ENCODE data around the gene KCNH5. TPM values are rescaled to one million over a fixed set of nuclear protein-coding genes. Genes with fewer than 3 reads are reported as not detected.

Gene KCNH5
- total RNA-seq, 1 donor from 2014 or later = 2.4 TPM

- no peak overlapping the region for H3K27ac ChIP-seq (ENCODE audit: low read depth, low read length)
- H4K20me1 ChIP-seq (ENCODE audit: insufficient read depth, low read length) = no peaks in the 10 kb centered on the region
- H3K27me3 Mint-ChIP-seq (ENCODE audit: low read depth, unreplicated experiment) = peaks cover 3% of the 10 kb centered on the region
- no peaks in the 10 kb centered on the region for H3K79me2 ChIP-seq (ENCODE audit: insufficient read depth, low read length)
- no peaks in the 10 kb centered on the region for H3K27me3 ChIP-seq (ENCODE audit: insufficient read depth, low read length)
- TF ChIP-seq CTCF (IDR thresholded peaks at IDR 0.05; ENCODE audit: insufficient read depth, low read depth, low read length) (no peak), EZH2 (IDR thresholded peaks at IDR 0.05; ENCODE audit: insufficient read depth, low read length) (no peak)
- no peak overlapping the region for H3K27ac Mint-ChIP-seq (ENCODE audit: unreplicated experiment)
- peak; percentile 5 for DNase-seq (ENCODE audit: low read depth)
- FAIRE-seq = no peak
- no peaks in the 10 kb centered on the region for H3K4me1 Mint-ChIP-seq (ENCODE audit: low read depth, unreplicated experiment)
- H3K9me3 Mint-ChIP-seq (ENCODE audit: unreplicated experiment) = peaks cover 8% of the 10 kb centered on the region
- H3K9me3 ChIP-seq (ENCODE audit: insufficient read depth, low read depth, low read length) = no peaks in the 10 kb centered on the region
- H3K36me3 Mint-ChIP-seq (ENCODE audit: low read depth, unreplicated experiment) = no peaks in the 10 kb centered on the region
- no peak overlapping the region for H2AFZ ChIP-seq (ENCODE audit: low read depth, low read length)
- H3K9ac ChIP-seq (ENCODE audit: low read length) = no peak overlapping the region
- no peak overlapping the region for H3K4me3 ChIP-seq (ENCODE audit: insufficient read depth, low read depth, low read length)
- no peak overlapping the region for H3K4me3 Mint-ChIP-seq (ENCODE audit: unreplicated experiment)
- H3K4me2 ChIP-seq (ENCODE audit: low read length) = no peak overlapping the region
- no peaks in the 10 kb centered on the region for H3K4me1 ChIP-seq (ENCODE audit: insufficient read depth, low read length)
- H3K36me3 ChIP-seq (ENCODE audit: insufficient read depth, low read length) = no peaks in the 10 kb centered on the region
Observed at GRCh38 chr14:62776300-62776699, 269.0 kb downstream of the KCNH5 start.

GRCh38 chr14:62768753-62769152, 276.5 kb downstream of the KCNH5 start:
- FAIRE-seq = no peak
- Mint-ChIP-seq H3K9me3 (ENCODE audit: unreplicated experiment) (no peaks in the 10 kb centered on the region), H3K4me3 (ENCODE audit: unreplicated experiment) (no peak overlapping the region), H3K4me1 (ENCODE audit: low read depth, unreplicated experiment) (no peaks in the 10 kb centered on the region), H3K36me3 (ENCODE audit: low read depth, unreplicated experiment) (no peaks in the 10 kb centered on the region), H3K27me3 (ENCODE audit: low read depth, unreplicated experiment) (no peaks in the 10 kb centered on the region), H3K27ac (ENCODE audit: unreplicated experiment) (no peak overlapping the region)
- Histone ChIP-seq H3K4me2 (ENCODE audit: low read length) (no peak overlapping the region), H3K27ac (ENCODE audit: low read depth, low read length) (no peak overlapping the region), H3K9me3 (ENCODE audit: insufficient read depth, low read depth, low read length) (no peaks in the 10 kb centered on the region), H3K4me1 (ENCODE audit: insufficient read depth, low read length) (no peaks in the 10 kb centered on the region), H2AFZ (ENCODE audit: low read depth, low read length) (no peak overlapping the region), H3K9ac (ENCODE audit: low read length) (no peak overlapping the region), H3K27me3 (ENCODE audit: insufficient read depth, low read length) (no peaks in the 10 kb centered on the region), H3K4me3 (ENCODE audit: insufficient read depth, low read depth, low read length) (no peak overlapping the region), H4K20me1 (ENCODE audit: insufficient read depth, low read length) (no peaks in the 10 kb centered on the region), H3K79me2 (ENCODE audit: insufficient read depth, low read length) (no peaks in the 10 kb centered on the region), H3K36me3 (ENCODE audit: insufficient read depth, low read length) (no peaks in the 10 kb centered on the region)
- DNase-seq (ENCODE audit: low read depth) = no peak
- TF ChIP-seq EZH2 (IDR thresholded peaks at IDR 0.05; ENCODE audit: insufficient read depth, low read length) = no peak
- TF ChIP-seq CTCF (IDR thresholded peaks at IDR 0.05; ENCODE audit: insufficient read depth, low read depth, low read length) = no peak

GRCh38 chr14:62763951-62764350, 281.3 kb downstream of the KCNH5 start:
- Mint-ChIP-seq H3K36me3 (ENCODE audit: low read depth, unreplicated experiment) (no peaks in the 10 kb centered on the region), H3K4me1 (ENCODE audit: low read depth, unreplicated experiment) (no peaks in the 10 kb centered on the region), H3K4me3 (ENCODE audit: unreplicated experiment) (no peak overlapping the region), H3K27me3 (ENCODE audit: low read depth, unreplicated experiment) (no peaks in the 10 kb centered on the region), H3K27ac (ENCODE audit: unreplicated experiment) (no peak overlapping the region), H3K9me3 (ENCODE audit: unreplicated experiment) (peaks cover 2% of the 10 kb centered on the region)
- Histone ChIP-seq H3K9me3 (ENCODE audit: insufficient read depth, low read depth, low read length) (no peaks in the 10 kb centered on the region), H3K79me2 (ENCODE audit: insufficient read depth, low read length) (no peaks in the 10 kb centered on the region), H3K27me3 (ENCODE audit: insufficient read depth, low read length) (no peaks in the 10 kb centered on the region), H3K27ac (ENCODE audit: low read depth, low read length) (no peak overlapping the region), H3K36me3 (ENCODE audit: insufficient read depth, low read length) (no peaks in the 10 kb centered on the region), H3K4me1 (ENCODE audit: insufficient read depth, low read length) (no peaks in the 10 kb centered on the region), H3K9ac (ENCODE audit: low read length) (no peak overlapping the region), H4K20me1 (ENCODE audit: insufficient read depth, low read length) (no peaks in the 10 kb centered on the region), H2AFZ (ENCODE audit: low read depth, low read length) (no peak overlapping the region), H3K4me3 (ENCODE audit: insufficient read depth, low read depth, low read length) (no peak overlapping the region), H3K4me2 (ENCODE audit: low read length) (no peak overlapping the region)
- FAIRE-seq (no peak), DNase-seq (ENCODE audit: low read depth) (peak; percentile 58)
- TF ChIP-seq EZH2 (IDR thresholded peaks at IDR 0.05; ENCODE audit: insufficient read depth, low read length) (no peak), CTCF (IDR thresholded peaks at IDR 0.05; ENCODE audit: insufficient read depth, low read depth, low read length) (no peak)

Measured in astrocyte (in vitro differentiated cells and primary cell).